ENCODE data around the gene INPP1. TPM values are rescaled to one million over a fixed set of nuclear protein-coding genes. Genes with fewer than 3 reads are reported as not detected.

The INPP1 gene
- polyA plus RNA-seq, 1 of the 3 experiments (the other 2 are of a cell fraction) = 6.4 TPM

- CTCF ChIA-PET = no interaction called here
- no peak overlapping the region for H3K4me3 ChIP-seq (ENCODE audit: low read depth in 2 of 2, low read length in 1 of 2)
Observed at GRCh38 chr2:190323406-190323805, 20.0 kb upstream of the INPP1 start.

More at GRCh38 chr2:190323406-190323805, 20.0 kb upstream of the INPP1 start:
- Histone ChIP-seq H3K27ac (ENCODE audit: low read depth in 2 of 2, low read length in 1 of 2) (no peak overlapping the region), H3K4me2 (no peak overlapping the region), H3K79me2 (ENCODE audit: insufficient read depth) (peaks cover 9% of the 10 kb centered on the region; the same call in 1 of the 2 replicates), H4K20me1 (ENCODE audit: insufficient read depth) (no peaks in the 10 kb centered on the region), H3K4me1 (ENCODE audit: control insufficient read depth in 1 of 2, insufficient read depth in 2 of 2, low read depth in 1 of 2, low read length in 1 of 2) (peaks cover 0 to 4% of the 10 kb centered on the region in 2 experiments; a peak in 2 of 4 replicates), H3K36me3 (replicated peaks in 1 of 2; ENCODE audit: control insufficient read depth in 1 of 2, insufficient read depth in 2 of 2, low read length in 1 of 2) (no peaks in the 10 kb centered on the region), H3K9me3 (no peaks in the 10 kb centered on the region), H3F3A (replicated peaks; ENCODE audit: insufficient read depth) (peaks cover 8% of the 10 kb centered on the region), H3K9ac (no peak overlapping the region), H2AFZ (ENCODE audit: low read depth) (no peak overlapping the region), H3K27me3 (ENCODE audit: insufficient read depth) (no peaks in the 10 kb centered on the region), H3K9me2 (no peaks in the 10 kb centered on the region)
- no peak for DNase-seq
- POLR2A ChIA-PET = no interaction called here
- TF ChIP-seq IRF3 (IDR thresholded peaks at IDR 0.05; ENCODE audit: low read depth, low read length) (no peak), EZH2phosphoT487 (IDR thresholded peaks at IDR 0.05; ENCODE audit: borderline replicate concordance, low read depth) (no peak), MAX (IDR thresholded peaks at IDR 0.05; ENCODE audit: low read depth) (no peak), TEAD4 (IDR thresholded peaks at IDR 0.05; ENCODE audit: borderline replicate concordance, insufficient read depth) (no peak), FOXJ3 (CRISPR knock-in tag; IDR thresholded peaks at IDR 0.05) (no peak), SMC3 (IDR thresholded peaks at IDR 0.05; ENCODE audit: low read depth, low read length) (no peak), PBX3 (IDR thresholded peaks at IDR 0.05) (no peak), CTCF (IDR thresholded peaks at IDR 0.05) (no peak), EP300 (IDR thresholded peaks at IDR 0.05; ENCODE audit: borderline replicate concordance in 1 of 2, low read depth in 1 of 2, low read length in 1 of 2) (no peak), FOSL2 (IDR thresholded peaks at IDR 0.05; ENCODE audit: borderline replicate concordance, low read depth) (no peak), NRF1 (IDR thresholded peaks at IDR 0.05; ENCODE audit: low read depth, low read length) (no peak)
